GM12875 (cell line): ENCODE data around the gene CYP2J2.
"Not testable (repeated sequence)": the region's sequence is repeated elsewhere in the genome, so short reads cannot be mapped to it uniquely, and the experiment has no call there.

Experiments used
- H3K4me3 ChIP-seq: one replicate; pipeline ENCODE4 v1.5.1; 2011; ENCODE audit warnings: low read depth, low read length, control low read depth
- CTCF ChIP-seq: IDR thresholded peaks from 2 replicates; pipeline ENCODE4 v1.5.1; 2011; ENCODE audit warnings: low read depth, mild to moderate bottlenecking, control low read depth, inconsistent platforms, low read length, moderate library complexity, borderline replicate concordance; ENCODE audit not compliant: insufficient read depth

CYP2J2 gene

DNA sequence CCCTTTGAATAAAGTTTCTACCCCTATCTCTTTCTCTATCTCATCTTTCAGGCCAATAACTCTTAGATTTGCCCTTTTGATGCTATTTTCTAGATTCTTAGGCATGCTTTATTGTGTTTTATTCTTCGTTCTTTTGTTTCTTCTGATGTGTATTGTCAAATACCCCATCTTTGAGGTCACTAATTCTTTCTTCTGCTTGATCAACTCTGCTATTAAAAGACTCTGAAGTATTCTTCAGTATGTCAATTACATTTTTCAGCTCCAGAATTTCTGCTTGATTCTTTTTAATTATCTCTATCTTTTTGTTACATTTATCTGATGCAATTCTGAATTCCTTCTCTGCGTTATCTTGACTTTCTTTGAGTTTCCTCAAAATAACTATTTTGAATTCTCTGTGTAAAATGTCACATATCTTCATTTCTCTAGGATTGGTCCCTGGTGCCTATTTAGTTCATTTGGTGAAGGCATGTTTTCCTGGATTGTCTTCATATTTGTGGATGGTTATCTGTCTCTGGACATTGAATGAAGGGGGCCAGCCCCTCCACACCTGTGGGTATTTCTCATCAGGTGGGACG lies 11.2 kb upstream of the CYP2J2 start:
- H3K4me3 ChIP-seq, result no peak overlapping the region
- no peak for TF ChIP-seq CTCF

- H3K4me3 ChIP-seq, result no peak overlapping the region
- TF ChIP-seq CTCF, result no peak
Measured at GRCh38 chr1:59936358-59936821, 9.8 kb upstream of the CYP2J2 start.

GRCh38 chr1:59928996-59929395 lies 2.4 kb upstream of the CYP2J2 start:
- no peak overlapping the region for H3K4me3 ChIP-seq
- TF ChIP-seq CTCF, result no peak

- no peak for TF ChIP-seq CTCF
- H3K4me3 ChIP-seq, result no peak overlapping the region
Measured at GRCh38 chr1:59927213-59927612, 640 bp upstream of the CYP2J2 start.

DNA sequence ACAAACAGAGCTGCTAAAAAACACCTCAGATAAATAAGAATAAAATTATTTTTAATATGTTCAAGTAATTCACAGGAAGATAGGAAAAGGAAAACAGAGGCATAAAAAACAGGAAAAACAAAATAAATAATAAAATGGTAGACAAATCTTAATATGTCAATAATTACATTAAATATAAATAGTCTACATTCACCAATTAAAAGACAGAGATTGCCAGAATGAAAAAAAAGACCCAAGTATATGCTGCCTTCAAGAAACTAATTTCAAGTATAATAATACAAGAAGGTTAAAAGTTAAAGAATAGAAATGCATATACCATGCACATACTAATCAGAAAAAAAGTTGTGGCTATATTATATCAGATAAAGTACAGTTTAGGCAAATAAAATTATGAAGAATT lies 1.9 kb downstream of the CYP2J2 start:
- TF ChIP-seq CTCF, result no peak
- H3K4me3 ChIP-seq, result no peak overlapping the region

GRCh38 chr1:59921258-59921899 lies 5.2 kb downstream of the CYP2J2 start:
- not testable (repeated sequence) for H3K4me3 ChIP-seq

- no peak overlapping the region for H3K4me3 ChIP-seq
- TF ChIP-seq CTCF, result no peak
Measured at GRCh38 chr1:59919746-59920145, 6.8 kb downstream of the CYP2J2 start.
